Measurements from ENCODE around the gene POU2F2.

Gene POU2F2

GRCh38 chr19:42062381-42062780 lies 69.9 kb downstream of the POU2F2 start:
- TF ChIP-seq CTCF (conservative IDR thresholded peaks at IDR 0.05), result no peak
- H3K27ac ChIP-seq, result no peak overlapping the region

- no peak for TF ChIP-seq CTCF (conservative IDR thresholded peaks at IDR 0.05)
These were observed 72.1 kb downstream of the POU2F2 start for GRCh38 chr19:42060117-42060516.

GRCh38 chr19:42059196-42059595 lies 73.0 kb downstream of the POU2F2 start:
- H3K27ac ChIP-seq, result no peak overlapping the region
- no peak for TF ChIP-seq CTCF (conservative IDR thresholded peaks at IDR 0.05)

More at GRCh38 chr19:42060117-42060516, 72.1 kb downstream of the POU2F2 start:
- no peak overlapping the region for H3K27ac ChIP-seq

- TF ChIP-seq CTCF (conservative IDR thresholded peaks at IDR 0.05), result no peak
- H3K27ac ChIP-seq, result no peak overlapping the region
These were observed 74.4 kb downstream of the POU2F2 start for GRCh38 chr19:42057846-42058245.

- no peak overlapping the region for H3K27ac ChIP-seq
- TF ChIP-seq CTCF (conservative IDR thresholded peaks at IDR 0.05), result no peak
These were observed 78.0 kb downstream of the POU2F2 start for GRCh38 chr19:42054205-42054604.

GRCh38 chr19:42053037-42053935 lies 79.0 kb downstream of the POU2F2 start:
- H3K27ac ChIP-seq, result no peak overlapping the region
- TF ChIP-seq CTCF (conservative IDR thresholded peaks at IDR 0.05), result no peak

GRCh38 chr19:42052241-42052863 lies 79.9 kb downstream of the POU2F2 start:
- no peak overlapping the region for H3K27ac ChIP-seq
- TF ChIP-seq CTCF (conservative IDR thresholded peaks at IDR 0.05), result no peak

All from VCaP (cell line).